GM19328 (cell line): Measurements from ENCODE around the gene CDC42BPB.

ENCODE experiments used
- ATAC-seq: cut with Tn5 transposase; IDR thresholded peaks from one replicate; pipeline ENCODE4 v1.9.1; 2021; ENCODE audit warnings: mild to moderate bottlenecking, moderate library complexity; ENCODE audit not compliant: unreplicated experiment

The CDC42BPB gene

DNA sequence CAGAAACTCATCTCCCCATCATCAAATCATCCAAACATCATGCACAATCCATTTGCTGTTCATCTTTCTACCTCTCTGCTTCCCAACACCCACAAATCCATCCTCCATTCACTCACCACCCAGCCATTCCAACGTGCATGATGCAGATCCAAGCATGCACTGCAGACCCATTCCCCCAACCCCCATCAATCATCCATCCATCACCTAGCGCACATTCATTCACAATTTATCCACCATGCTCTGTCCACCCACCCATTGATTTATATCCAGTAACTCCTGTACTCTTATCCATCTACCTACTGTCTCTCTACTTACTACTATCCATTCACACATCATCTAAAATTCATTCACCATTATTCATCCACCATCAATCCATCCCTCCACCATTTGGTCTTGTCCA is 138.9 kb downstream of the CDC42BPB start:
- ATAC-seq, result no peak

GRCh38 chr14:102917469-102918211 is 139.7 kb downstream of the CDC42BPB start:
- no peak for ATAC-seq

- no peak for ATAC-seq
Measured at GRCh38 chr14:102917056-102917385, 140.3 kb downstream of the CDC42BPB start.

DNA sequence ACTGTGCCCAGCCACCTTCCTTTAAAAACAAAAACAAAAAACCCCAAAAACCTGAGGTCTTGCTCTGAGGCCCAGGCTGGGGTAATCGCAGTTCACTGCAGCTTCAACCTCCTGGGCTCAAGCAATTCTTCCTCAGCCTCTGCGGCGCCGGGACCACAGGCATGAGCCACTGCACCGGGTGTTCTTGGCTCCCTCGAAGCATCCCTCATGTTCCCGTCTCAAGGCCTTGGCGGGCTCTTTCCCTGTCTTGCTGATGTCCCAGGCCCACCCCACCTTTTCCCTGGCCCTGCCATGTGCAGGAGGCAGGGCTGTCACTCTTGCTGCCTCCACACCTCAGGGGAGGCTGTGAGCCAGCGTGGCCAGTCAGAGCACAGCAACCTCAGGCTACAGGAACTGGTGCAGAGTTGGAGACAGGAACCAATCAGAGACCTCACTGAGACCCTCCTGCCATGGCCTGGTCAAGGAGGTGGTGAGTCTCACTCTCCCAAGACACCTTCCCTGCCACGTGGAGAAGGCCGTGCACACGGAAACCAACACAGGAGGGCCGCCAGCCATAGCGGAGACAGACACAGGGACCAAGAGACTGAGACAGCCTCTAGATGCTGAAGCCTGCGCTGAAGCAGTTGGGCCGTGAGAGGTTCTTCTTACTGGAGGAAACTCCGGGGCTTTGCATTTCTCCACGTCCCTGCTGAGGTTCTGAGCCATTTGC is 140.8 kb downstream of the CDC42BPB start:
- no peak for ATAC-seq

GRCh38 chr14:102915292-102916110 is 141.8 kb downstream of the CDC42BPB start:
- no peak for ATAC-seq

DNA sequence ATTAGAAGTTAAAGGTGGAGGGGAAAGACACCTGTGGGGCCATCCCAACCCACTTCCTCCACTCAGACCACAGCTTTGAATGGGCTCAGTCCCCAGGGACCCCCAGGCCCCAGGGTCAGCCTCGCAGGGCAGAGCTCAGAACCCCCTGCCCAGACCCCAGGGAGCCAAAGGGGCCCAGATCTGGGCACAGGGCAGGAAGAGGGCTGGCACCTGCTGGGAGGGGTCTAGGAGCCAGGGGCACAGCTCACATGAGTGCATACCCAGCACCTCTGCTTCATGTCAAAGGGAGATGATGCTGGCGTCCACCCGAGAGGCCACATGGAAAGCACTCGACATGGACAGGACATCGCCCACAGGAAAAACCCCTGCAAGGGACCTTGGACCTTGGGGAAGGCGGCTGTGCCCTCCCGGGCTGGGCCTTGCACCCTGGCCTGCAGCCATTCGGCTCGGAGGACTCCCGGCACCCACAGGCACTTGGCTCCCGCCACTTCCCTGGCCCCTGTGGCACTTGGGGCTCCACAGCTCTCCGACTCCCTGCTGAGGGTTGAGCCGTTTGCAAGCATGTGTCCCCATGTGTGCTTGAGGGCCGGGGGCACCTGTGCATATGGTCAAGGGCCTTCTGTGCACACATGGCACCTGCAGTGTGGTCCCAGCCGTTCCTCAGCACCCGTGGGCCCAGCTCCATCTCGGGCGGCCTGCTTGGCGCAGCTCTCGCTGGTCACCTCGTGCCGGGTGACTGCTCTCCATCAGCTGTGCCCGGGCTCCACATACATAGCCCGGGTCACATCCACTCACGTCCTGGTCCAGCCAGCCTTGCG is 142.7 kb downstream of the CDC42BPB start:
- ATAC-seq, result no peak

DNA sequence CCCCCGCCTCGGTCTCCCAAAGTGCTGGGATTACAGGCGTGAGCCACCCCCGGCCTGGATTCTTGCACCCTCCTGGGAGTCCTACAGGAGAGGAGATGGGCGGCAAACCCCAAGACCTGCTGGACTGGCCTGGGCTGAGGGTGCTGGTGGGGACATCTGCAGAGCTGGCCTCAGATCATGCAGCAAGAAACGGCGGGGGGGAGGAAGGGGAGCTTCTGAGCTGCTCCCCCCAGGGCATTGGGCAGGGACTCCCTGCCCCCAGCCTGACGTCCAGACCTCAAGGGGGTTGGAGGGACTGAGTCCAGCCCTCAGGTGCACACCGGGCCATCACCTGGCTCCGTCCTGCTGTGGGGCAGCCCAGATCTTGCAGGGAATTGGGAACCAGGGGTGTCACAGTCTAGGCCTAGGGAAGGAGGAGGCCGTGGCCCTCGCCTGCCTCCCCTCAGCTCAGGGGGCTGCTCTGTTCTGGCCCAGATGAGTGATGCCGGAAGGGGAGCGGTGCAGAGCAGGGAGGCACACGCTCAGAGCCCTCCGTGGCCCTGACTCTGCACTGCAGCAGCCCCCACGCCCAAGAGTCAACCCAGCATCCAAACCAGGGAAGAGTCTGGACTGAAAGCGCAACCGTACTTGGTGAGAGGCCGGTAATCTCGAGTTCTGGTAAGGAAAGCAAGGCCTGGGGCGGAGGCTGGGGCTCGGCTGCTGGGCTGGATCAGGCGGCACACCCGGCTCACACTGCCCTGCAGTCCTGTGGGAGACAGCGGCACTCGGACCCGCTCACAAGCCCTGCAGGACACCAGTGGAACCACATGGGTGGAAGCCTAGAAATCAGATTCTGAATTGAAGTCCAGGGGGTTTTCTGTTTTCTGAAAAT is 143.8 kb downstream of the CDC42BPB start:
- no peak for ATAC-seq

DNA sequence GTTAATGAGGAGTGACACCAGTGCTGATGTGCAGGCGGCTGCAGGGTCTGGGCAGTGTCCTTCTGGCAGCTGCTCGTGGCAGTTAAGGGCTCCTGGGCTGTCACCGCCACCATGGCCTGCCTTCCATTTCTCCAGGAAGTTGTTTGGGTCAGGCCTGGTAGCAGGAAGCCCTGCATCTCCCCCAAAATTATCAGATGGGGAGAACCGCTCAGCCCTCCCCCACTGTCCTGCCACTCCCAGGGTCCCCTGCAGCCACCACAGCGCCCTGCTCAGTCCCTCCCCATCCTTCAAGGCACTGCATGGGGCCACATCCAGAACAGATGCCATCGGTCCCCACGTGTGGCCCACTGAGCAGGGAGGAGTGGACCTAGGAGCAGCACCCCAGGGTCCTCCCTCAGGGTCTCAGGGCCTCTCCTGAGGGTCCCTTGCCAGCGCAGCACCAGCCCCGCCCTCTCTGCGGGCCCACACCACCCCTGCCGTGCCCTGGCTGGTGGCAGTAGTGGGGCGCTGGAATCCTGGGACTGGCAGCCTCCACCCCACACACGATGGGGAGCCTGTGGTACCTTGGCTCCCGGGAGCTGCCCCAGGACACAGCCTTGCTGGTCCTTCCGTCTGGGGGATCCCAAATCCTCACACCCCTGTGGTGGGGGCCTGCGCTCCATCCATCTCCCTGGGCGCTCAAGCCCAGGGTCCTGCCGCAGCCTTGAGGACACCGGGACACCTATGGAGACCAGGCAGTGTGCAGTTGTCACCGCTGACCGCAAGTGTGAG is 145.2 kb downstream of the CDC42BPB start:
- ATAC-seq, result no peak

DNA sequence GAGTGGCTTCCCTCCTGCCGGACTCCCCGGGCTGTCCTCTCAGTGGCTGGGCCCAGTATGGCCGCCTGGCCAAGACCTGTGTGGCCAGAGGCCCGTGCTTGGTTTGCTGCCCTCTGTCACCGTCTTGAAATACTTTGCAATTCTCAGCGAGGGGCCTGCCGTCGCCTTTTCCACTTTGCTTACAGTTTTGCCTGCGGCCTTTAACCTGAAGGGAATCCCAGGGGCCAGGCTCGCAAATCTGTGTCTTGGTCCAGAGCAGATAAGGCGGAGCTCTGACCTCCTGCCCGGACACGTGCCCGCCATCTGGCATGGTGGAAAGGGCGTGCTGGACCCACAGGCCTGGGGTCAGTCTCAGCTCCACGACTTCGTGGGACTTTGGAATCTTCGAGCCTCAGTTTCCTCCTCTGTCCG is 145.8 kb downstream of the CDC42BPB start:
- ATAC-seq, result no peak

GRCh38 chr14:102910442-102910841 is 146.9 kb downstream of the CDC42BPB start:
- ATAC-seq, result no peak

- ATAC-seq, result no peak
Measured at GRCh38 chr14:102909911-102910310, 147.4 kb downstream of the CDC42BPB start.

GRCh38 chr14:102909462-102909861 is 147.9 kb downstream of the CDC42BPB start:
- ATAC-seq, result no peak

- no peak for ATAC-seq
Measured at GRCh38 chr14:102908766-102909455, 148.4 kb downstream of the CDC42BPB start.

- no peak for ATAC-seq
Measured at GRCh38 chr14:102907980-102908730, 149.2 kb downstream of the CDC42BPB start.

GRCh38 chr14:102907303-102907844 is 150.0 kb downstream of the CDC42BPB start:
- no peak for ATAC-seq

DNA sequence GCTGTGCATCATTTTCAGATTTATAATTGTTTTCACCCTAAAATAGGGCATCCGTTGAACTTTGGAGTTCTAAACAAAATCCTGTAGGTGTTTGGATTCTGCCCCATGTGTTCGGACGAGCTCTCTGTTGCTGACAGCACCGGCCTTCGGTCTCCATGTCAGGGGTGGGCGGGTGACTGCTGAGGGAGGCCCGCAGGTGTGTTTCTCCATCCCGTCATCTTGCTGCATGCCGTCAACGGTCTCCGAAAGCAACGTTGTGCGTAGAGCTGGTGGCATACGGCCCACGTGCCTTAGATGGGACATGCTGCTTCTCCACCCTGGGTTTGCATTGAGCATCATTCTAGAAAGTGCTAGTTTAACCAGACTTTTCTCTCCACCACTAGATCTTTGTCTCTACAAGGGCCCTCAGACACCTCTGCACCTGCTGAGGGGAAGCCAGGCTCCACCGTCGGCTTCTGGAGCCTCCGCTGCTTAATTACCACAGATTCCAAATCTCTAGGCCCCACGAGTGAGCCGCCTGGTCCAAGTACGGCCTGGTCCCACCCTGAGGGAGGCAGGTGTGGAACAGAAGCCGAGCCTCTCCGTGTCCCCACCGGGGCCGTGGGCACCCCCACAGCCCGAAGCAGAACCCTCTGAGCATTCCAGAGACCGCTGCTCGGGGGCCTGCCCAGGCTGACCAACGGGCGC is 150.6 kb downstream of the CDC42BPB start:
- no peak for ATAC-seq
